SHP77 treated with DMSO at 0.1 percent for 48 hours (cell line): ENCODE measurements around the gene ARID1B.

Source experiments
- DNase-seq: peaks from one replicate; lab custom pipeline; 2025; lab: John Stamatoyannopoulos, UW

Gene ARID1B

GRCh38 chr6:157246048-157246630 is 469.0 kb downstream of the ARID1B start:
- no peak for DNase-seq

- DNase-seq = no peak
Observed at GRCh38 chr6:157246771-157247484, 469.8 kb downstream of the ARID1B start.

DNA sequence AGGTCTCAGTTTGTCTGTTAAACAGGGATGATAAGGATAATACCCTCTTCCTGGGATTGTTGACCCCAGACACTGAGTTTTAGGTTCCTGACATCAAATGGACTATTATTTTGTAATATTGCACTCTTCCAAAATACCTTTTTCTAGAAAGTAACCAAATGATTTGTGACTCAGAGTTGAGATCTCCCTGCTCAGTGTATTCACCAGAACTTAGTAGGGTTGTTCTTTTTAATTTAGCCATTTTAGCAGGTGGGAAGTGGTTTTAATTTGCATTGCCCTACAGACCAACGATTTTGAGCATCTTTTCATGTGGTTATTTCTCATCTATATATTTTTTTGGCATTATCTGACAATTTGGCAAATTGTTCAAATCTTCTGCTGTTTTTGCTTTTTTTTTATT is 471.1 kb downstream of the ARID1B start:
- no peak for DNase-seq

DNA sequence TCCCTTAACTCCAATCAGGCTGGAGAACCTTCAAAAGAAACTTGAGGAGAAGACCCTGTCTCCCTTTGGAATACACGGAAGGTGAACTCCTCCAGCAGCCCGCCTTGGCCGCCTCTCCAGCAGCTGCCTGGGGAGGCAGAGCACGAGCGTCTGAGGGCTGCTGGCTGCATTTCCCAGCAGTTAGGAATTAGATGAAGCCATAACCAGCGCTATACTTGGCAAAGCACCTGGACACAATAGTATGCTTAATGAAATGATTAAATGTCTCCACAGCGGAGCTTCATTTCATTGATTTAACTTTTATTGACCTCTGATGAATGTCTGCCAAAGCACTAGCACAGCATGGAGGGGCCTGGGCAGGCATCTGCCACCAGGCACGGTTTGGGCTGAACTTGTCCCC is 472.6 kb downstream of the ARID1B start:
- no peak for DNase-seq

GRCh38 chr6:157251586-157252247 is 474.5 kb downstream of the ARID1B start:
- DNase-seq = no peak

- no peak for DNase-seq
Observed at GRCh38 chr6:157253017-157253416, 475.8 kb downstream of the ARID1B start.

DNA sequence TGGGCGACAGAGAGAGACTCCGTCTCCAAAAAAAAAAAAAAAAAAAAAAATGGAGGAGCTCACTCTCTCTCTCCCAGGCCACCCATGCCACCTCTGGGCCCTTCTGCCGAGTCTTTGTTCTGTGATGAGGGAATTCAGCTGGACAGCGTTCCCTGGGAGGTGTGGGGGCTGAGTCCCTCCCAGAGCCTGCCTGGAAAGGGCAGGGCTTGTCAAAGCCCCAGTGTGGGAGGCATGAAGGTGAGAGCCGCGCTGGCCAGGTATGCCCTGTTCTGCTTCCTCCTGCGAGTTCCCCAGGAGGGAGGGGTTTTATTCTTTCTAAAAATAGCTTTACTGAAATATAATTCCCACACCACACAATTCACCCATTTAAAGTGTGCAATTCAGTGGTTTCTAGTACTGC is 476.5 kb downstream of the ARID1B start:
- DNase-seq = no peak

GRCh38 chr6:157254538-157254937 is 477.4 kb downstream of the ARID1B start:
- no peak for DNase-seq

- DNase-seq = no peak
Observed at GRCh38 chr6:157255079-157255478, 477.9 kb downstream of the ARID1B start.

DNA sequence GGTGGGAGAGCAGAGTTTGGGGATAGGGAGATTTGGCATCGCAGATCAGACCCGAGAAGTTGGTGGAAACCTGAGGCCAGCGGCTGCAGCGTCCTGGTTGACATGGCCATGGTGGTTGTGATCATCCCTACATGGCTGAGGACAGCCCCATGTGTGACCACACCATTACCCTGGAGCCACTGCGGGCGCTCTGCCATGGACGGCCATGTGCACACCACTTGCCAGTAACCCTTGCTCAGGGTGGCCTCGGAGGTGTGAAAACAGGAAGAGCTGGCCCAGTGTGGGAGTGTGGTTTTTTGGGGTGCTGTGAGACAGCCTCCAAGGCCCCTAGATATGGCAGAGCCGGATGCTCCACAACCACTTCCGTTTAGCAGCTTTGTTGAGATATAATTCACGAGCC is 481.7 kb downstream of the ARID1B start:
- DNase-seq = no peak

GRCh38 chr6:157259443-157259842 is 482.3 kb downstream of the ARID1B start:
- DNase-seq = no peak
